ENCODE data around the gene GRID2. TPM values are rescaled to one million over a fixed set of nuclear protein-coding genes. Genes with fewer than 3 reads are reported as not detected.
A peak's percentile ranks its signal among the peaks of the same experiment; 100 is the strongest.

GRID2 gene
- total RNA-seq, 4 donors from 2014 or later: 0.63 TPM; not detected in 3

DNA sequence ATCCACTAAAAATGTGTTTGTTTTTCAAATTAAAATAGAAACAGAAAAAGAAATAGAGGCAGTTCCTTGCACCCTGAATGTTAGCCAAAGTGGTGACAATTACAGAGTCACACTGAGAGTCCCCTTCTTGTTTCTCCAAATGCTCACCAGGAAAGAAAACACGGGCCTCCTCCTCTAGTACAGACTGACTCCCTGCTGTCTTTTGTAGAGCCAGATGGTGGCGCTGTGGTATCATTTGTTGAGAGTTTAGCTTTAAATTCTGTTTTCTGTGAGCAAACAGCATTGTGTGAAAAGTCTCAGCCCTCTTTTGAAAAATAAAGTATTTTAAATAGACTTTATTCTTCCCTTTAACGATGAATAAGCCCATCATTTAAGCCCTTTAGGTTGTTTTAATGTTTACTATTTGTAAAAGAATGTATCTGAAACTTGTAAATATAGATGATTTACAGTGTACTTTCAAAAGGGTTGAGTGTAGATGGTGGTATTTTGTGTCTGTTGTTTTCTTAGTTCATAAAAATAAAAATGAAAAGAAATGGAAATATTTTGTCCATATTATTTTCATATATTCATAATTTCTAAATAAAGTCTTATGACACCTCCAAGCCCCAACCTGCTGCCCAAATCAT lies 1487.9 kb downstream of the GRID2 start:
- H3K9me3 ChIP-seq: no peaks in the 10 kb centered on the region
- DNase-seq (ENCODE audit: low spot score in 2 of 2): peak; percentile 32 to 56
- no peak overlapping the region for H3K27ac ChIP-seq
- no peaks in the 10 kb centered on the region for H3K4me1 ChIP-seq
- no peaks in the 10 kb centered on the region for H3K27me3 ChIP-seq
- TF ChIP-seq, protein P1, sequence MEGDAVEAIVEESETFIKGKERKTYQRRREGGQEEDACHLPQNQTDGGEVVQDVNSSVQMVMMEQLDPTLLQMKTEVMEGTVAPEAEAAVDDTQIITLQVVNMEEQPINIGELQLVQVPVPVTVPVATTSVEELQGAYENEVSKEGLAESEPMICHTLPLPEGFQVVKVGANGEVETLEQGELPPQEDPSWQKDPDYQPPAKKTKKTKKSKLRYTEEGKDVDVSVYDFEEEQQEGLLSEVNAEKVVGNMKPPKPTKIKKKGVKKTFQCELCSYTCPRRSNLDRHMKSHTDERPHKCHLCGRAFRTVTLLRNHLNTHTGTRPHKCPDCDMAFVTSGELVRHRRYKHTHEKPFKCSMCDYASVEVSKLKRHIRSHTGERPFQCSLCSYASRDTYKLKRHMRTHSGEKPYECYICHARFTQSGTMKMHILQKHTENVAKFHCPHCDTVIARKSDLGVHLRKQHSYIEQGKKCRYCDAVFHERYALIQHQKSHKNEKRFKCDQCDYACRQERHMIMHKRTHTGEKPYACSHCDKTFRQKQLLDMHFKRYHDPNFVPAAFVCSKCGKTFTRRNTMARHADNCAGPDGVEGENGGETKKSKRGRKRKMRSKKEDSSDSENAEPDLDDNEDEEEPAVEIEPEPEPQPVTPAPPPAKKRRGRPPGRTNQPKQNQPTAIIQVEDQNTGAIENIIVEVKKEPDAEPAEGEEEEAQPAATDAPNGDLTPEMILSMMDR (IDR thresholded peaks at IDR 0.05): peak; percentile 61 to 81 (median 66)
- TF ChIP-seq EP300 (IDR thresholded peaks at IDR 0.05) (no peak), POLR2A (IDR thresholded peaks at IDR 0.05) (no peak)
- H3K4me3 ChIP-seq: no peak overlapping the region
- 0% methylated on average over 3 of the region's 3 CpGs for WGBS, 2 donors
- H3K36me3 ChIP-seq: no peaks in the 10 kb centered on the region

DNA sequence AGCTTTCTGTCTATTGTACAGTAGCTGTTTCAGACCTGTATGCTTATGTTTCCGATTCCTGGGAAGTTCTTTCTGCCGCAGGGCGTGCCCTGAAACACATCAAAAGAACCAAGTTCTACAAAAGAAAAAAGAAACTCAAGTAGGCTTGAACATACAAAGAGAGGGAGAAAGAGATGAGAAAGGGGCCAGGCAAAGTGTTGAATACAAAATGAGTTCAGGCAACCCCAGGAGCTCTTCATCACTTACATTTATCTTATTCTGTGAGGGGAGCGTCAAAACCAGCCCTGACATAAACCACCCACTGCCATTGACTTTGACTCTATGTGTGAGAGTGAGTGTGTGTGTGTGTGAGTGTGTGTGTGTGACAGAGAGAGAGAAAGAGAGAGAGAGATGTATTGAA lies 1498.3 kb downstream of the GRID2 start:
- H3K36me3 ChIP-seq: no peaks in the 10 kb centered on the region
- no peak overlapping the region for H3K27ac ChIP-seq
- no peaks in the 10 kb centered on the region for H3K9me3 ChIP-seq
- H3K4me3 ChIP-seq: no peak overlapping the region
- WGBS, 2 donors: 76 to 81% methylated on average over 4 of the region's 4 CpGs
- H3K27me3 ChIP-seq: no peaks in the 10 kb centered on the region
- H3K4me1 ChIP-seq: no peaks in the 10 kb centered on the region
- DNase-seq (ENCODE audit: low spot score in 2 of 2): no peak
- TF ChIP-seq POLR2A (IDR thresholded peaks at IDR 0.05): no peak
- no peak for TF ChIP-seq EP300 (IDR thresholded peaks at IDR 0.05)
- TF ChIP-seq, protein P1 (IDR thresholded peaks at IDR 0.05): no peak

DNA sequence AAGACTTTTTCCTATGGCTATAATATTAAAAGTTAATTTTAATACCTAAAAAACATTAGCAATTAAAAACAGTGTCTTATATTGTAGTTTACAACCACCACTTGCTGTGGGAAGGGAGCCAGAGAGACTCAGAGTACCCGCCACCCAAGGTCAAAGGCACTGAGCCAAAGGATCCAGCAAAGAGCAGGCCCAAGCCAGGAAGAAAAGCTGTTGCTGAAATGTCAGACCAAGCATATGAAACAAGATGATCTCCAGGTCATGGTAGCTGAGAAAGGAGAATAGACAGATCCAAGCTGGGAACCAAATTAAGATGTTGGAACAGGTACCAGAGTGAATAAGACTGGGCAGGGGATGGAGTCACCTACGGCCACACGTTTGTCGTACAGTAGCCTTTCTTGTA lies 1506.0 kb downstream of the GRID2 start:
- H3K27me3 ChIP-seq: no peaks in the 10 kb centered on the region
- no peaks in the 10 kb centered on the region for H3K36me3 ChIP-seq
- H3K4me1 ChIP-seq: peaks cover 0 to 20% (median 0%) of the 10 kb centered on the region in 4 donors
- TF ChIP-seq EP300 (IDR thresholded peaks at IDR 0.05): peak in 1 of 2 donors; percentile 7
- TF ChIP-seq, protein P1 (IDR thresholded peaks at IDR 0.05): no peak
- DNase-seq (ENCODE audit: low spot score in 2 of 2): no peak
- no peaks in the 10 kb centered on the region for H3K9me3 ChIP-seq
- peak overlapping the region in 1 of 4 donors; percentile 29 for H3K27ac ChIP-seq
- no peak overlapping the region for H3K4me3 ChIP-seq
- 67 to 75% methylated on average over 4 of the region's 4 CpGs for WGBS, 2 donors

DNA sequence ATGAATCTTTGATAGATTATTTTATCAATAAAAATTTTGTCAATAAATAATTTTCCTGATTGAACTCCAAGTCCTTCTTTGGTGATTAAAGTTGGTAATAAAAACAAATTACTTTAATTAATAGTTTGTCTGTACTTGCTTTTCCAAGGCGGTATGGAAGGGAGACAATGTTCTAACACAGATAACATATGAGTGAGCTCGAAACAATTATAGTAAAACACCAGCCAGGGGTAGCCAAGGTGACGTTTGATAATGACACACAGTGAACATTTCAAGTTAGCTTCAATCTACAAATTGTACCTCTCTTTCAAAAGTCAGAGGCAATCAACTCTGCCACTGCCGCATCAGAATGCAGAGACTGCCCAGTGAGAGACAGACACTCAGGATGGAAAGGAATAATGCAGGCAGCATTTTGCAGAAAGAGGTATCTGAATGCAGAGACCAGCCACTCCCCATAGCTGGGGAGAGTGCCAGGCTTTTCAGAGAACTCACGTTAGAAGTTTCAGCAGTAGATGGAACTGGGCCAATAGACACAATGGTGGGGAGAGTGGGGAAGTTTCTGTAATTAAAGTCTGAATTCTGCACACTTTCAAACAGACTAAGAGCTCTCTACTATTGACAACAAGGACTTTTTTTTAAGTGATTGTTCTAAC lies 1506.7 kb downstream of the GRID2 start:
- DNase-seq (ENCODE audit: low spot score in 2 of 2): peak in 1 of 2 donors; percentile 46
- H3K27me3 ChIP-seq: no peaks in the 10 kb centered on the region
- H3K4me1 ChIP-seq: peaks cover 0 to 20% (median 0%) of the 10 kb centered on the region in 4 donors
- whole genome bisulfite sequencing, 2 donors: 52 to 58% methylated on average over 5 of the region's 5 CpGs
- H3K4me3 ChIP-seq: no peak overlapping the region
- H3K9me3 ChIP-seq: no peaks in the 10 kb centered on the region
- H3K27ac ChIP-seq: no peak overlapping the region
- no peaks in the 10 kb centered on the region for H3K36me3 ChIP-seq
- TF ChIP-seq, protein P1 (IDR thresholded peaks at IDR 0.05): no peak
- TF ChIP-seq POLR2A (IDR thresholded peaks at IDR 0.05): no peak
- TF ChIP-seq EP300 (IDR thresholded peaks at IDR 0.05): no peak

DNA sequence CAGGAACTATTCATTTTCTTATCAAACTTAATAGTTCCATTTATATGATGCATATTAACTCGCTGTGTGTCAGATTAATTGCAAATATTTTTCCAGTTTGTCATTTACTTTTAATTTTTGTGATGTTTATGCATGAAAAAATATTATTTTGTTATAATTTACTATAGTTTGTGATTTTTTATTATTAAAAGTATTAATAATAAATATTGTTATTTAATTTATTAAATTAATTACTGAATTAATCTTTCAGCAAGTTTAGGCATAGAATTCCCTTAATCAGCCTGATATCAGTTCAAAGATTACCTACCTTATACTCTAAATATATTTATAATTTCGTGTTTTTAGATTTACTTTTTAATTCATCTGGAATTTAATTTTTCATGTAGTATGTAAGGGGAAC lies 1509.3 kb downstream of the GRID2 start:
- H3K27ac ChIP-seq: no peak overlapping the region
- peaks cover 0 to 20% (median 0%) of the 10 kb centered on the region in 4 donors for H3K4me1 ChIP-seq
- no peak for TF ChIP-seq POLR2A (IDR thresholded peaks at IDR 0.05)
- TF ChIP-seq EP300 (IDR thresholded peaks at IDR 0.05): no peak
- TF ChIP-seq, protein P1 (IDR thresholded peaks at IDR 0.05): no peak
- no peak for DNase-seq (ENCODE audit: low spot score in 2 of 2)
- no peaks in the 10 kb centered on the region for H3K27me3 ChIP-seq
- WGBS, 2 donors: 96 to 97% methylated on average over 2 of the region's 2 CpGs
- H3K4me3 ChIP-seq: no peak overlapping the region
- H3K9me3 ChIP-seq: no peaks in the 10 kb centered on the region
- no peaks in the 10 kb centered on the region for H3K36me3 ChIP-seq

All from tibial nerve (tissue), 4 donors.